GM19455 (cell line): ENCODE data around the gene RPS6KA5.
"Not testable (repeated sequence)": the region's sequence is repeated elsewhere in the genome, so short reads cannot be mapped to it uniquely, and the experiment has no call there.

Experiments
- ATAC-seq: cut with Tn5 transposase; IDR thresholded peaks from one replicate; pipeline ENCODE4 v1.9.1; 2021; ENCODE audit not compliant: unreplicated experiment

Gene RPS6KA5

DNA sequence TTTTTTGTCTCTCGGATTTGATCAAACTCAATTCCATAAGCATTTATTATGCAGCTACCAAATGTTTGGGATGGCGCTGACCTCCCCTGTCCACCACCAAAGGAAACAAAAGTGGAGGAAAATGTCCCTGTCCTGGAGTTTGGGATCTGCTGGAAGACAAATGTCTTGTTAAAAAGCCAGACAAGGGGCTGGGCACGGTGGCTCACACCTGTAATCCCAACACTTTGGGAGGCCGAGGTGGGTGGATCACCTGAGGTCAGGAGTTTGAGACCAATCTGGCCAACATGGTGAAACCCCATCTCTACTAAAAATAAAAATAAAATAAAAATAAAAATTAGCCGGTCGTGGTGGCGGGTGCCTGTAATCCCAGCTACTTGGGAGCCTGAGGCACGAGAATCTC lies 221.9 kb downstream of the RPS6KA5 start:
- ATAC-seq = not testable (repeated sequence)

DNA sequence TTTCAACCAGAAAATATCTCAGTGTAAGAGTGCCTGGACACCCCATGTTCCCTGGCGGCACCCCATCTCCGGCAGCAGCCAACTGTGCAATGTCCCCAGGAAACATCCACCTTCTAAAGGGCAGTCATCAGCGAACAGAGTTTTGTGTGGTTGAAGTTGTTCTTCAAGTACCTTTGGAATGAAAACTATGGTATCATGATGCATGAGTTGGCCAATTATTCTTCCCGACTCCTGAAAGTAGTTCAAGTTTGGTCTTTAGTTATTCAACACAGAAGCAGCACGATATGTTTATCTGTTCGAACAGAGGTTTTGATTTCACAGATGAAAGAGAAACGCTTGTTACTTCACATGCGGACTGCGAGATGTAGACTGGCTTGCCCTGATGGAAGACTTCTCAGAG lies 223.1 kb downstream of the RPS6KA5 start:
- no peak for ATAC-seq

DNA sequence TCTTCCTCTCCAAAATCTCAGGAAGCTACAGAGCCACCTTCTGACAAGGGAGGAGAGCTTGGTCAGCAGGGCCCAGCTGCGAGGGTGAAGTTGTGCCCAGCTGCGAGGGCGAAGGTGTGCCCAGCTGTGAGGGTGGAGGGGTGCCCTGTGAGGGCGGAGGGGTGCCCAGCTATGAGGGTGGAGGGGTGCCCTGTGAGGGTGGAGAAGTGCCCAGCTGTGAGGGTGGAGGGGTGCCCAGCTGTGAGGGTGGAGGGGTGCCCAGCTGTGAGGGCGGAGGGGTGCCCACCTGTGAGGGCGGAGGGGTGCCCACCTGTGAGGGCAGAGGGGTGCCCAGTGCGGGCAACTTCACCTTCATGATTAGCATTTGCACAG lies 223.8 kb downstream of the RPS6KA5 start:
- ATAC-seq = no peak

DNA sequence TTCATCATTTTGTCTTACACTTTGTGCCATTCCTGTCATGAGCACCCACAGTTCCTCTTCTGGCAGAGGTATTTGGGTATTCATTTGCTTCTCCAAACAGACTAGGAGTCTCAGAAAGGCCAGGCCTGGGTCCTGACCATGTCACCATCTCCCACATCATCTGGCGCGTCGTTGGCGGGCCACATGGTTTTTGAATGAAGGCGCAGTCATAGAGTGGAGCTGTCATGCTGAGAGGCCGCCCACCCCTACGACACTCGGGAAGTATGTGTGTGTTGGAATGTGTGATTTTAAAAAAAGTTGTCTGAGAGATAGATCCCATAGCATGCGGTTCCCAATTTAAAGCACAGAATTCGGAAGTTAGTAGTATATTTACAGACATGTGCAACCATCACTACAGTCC lies 228.6 kb downstream of the RPS6KA5 start:
- ATAC-seq = no peak

DNA sequence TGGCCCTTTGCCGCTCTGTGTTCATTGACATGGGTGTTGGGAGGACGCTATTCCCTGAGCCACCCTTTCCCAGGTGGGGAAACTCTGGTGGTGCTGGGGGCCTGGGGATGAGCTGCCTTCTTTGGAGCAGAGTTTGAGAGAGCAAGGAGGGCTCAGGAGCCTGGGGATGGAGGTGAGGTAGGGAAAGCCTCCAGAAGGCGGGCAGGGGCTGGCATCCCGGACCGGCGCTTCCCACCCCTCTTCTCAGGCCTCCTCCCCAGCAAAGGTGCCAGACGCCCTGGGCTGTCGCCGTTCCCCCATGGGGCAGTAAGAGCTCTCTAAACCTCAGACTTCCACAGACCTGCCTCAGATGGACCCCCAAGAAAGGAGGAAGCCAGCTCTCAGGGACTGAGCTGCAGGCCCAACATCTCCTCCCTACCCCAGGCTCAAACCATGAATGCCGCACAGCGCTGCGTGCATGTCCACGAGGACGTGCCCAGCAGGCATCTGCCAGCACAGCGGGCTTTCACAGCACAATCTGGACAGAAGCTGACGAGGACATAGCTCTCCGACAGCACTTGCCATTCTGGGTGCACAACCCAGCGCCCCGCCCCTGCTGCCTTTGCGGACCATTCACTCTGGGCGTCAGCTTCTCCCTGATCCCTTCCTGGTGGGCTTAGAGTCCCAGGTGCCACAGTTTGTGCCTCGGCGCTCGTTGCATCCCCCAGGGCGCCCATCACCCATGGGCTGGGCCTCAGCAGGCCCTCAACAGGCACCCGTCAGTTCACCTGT lies 229.3 kb downstream of the RPS6KA5 start:
- ATAC-seq = no peak

DNA sequence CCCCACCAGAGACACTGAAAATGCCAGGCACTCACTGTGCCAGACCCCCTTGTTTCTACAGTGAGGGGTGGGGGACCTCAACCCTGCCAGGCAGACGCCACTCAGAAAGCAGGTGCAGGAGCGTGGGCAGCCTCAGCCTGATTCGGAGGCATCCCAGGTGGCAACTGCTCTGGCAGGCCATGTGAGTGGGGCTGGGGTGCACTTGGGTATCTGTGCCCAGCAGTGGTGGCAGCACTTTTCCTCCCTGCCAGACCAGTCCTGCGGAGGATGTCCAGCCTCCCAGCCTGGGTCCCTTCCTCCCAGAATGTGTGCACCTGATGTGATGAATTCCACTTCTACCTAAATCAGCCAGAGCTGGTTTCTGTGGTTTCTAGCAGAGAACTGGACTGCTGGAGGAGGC lies 230.8 kb downstream of the RPS6KA5 start:
- no peak for ATAC-seq

DNA sequence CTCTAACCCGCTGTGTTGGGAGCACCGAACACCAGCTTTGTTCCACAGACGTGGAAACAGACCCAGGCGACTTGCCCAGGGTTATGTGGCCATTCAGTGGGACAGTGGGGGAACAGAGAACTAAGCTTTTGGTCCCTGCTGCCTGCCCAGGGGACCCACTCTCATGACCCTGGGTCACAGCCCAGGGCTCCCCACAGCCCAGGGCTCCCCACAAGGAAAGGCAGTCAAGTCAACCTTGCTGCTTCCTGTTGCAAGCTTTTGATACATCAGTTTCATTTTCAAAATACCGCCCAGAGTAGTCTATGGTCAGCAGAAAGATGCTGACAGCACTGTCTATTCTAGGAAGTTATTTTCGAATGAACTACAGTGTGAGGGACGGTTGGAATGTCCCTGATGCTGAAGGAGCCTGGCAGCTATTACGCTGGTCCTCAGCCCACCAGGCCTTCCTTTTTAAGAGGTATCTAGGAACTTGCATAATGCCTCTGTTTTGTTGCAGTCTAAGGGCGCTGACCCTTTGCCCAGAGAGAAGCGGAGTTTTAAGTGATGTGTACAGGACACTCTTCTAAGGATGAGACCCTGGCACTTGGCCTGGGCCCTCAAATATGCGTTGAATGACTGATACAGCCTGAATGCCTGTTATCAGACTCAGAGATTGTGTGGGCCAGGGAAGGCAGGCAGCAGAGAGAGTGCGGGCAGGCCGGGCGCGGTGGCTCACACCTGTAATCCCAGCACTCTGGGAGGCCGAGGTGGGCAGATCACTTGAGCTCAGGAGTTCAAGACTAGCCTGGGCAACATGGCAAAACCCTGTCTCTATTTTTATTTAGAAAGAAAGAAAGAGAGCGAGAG lies 231.6 kb downstream of the RPS6KA5 start:
- ATAC-seq = peak; percentile 15

DNA sequence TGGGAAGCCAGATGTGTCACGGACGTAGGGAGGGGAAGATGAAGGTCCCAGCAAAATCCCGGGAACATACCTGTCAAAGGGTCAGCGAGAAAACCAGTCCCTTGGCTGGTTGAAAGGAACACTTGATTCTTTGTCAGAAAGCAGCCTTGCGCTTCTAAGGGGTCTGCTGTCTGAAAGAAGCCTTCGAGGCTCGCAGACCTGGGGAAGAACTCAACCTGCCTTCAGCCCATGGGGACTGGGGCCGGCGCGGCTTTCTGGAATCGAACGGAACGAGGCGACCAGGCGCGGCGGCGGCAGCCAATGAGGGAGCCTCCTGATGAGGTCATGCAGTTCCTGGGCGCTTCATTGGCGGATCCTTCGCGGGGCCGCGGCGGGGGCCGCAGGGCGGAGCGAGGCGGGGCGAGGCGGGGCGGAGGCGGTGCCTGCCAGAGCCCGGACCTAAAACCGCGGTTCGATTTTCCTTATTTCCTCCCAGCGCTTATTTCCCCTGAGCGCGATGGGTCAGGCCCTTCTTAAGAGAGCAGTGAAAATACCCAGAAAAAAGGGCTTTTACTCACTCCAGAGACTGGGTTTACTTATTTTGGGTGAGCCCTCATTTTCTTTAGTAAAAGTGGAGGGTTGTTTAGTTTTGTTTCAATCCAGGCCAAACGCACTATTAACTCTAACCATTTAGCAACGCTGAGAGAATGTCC lies 232.4 kb downstream of the RPS6KA5 start:
- peak; percentile 100 for ATAC-seq

DNA sequence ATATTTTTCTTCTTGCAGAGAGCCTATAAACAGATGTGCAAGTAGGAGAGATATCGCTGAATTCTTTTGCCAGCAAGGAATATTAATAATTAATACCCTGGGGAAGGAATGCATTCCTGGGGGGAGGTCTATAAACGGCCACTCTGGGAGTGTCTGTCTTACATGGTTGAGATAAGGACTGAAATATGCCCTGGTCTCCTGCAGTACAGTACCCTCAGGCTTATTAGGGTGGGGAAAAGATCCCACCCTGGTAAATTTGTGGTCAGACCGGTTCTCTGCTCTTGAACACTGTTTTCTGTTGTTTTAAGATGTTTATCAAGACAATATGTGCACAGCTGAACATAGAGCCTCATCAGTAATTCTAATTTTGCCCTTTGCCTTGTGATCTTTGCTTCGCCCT lies 236.9 kb downstream of the RPS6KA5 start:
- ATAC-seq = not testable (repeated sequence)

DNA sequence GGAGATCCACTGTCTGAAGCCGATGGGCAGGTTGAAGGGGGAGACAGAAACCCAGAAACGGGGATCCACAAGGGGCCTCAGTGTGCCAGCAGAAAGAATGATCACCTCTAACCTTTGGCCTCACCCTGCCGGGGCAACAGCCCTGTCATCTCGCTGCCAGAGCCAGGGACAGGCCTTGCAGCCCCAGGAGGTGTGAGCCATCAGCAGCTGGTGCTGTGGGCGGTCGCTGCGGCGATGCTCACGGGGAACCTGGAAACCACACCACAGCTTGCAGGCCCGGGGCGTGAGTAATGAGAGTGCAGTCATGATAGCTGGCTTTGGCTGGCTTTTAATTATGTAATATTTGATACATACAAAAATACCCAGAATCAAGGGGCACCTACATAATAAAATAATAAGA lies 239.5 kb downstream of the RPS6KA5 start:
- ATAC-seq = peak; percentile 59

DNA sequence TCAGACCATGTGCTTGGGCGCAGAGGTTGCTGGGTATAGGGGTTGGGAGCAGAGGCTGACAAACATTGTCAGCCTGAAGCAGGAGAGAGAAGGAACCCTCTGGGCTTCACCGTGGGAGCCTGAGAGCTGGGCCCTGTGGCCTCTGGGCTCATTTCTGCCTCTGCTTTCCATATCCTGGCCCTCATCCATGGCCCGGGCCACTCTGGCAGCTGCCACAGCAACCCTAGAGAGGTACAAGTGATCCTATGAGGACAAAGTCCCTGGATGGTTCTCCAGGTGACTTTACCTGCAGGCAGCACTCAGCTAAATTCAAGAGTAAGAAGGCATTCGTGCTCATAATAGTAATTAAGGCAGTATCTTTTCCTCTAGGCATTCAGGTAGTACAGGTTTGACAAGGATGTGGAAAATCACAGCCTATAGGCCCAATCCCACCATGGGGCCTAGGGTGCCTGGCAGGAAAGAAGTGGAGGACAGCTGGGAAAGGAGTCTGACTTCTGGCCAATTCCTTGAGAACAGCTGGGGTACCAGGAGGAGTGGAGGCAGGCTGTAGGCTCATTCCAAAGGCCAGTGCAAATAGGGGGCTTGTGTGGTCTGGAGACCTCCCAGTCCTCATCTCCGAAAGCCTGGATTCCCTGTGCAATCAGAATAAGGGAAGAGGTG lies 240.6 kb downstream of the RPS6KA5 start:
- ATAC-seq = no peak

DNA sequence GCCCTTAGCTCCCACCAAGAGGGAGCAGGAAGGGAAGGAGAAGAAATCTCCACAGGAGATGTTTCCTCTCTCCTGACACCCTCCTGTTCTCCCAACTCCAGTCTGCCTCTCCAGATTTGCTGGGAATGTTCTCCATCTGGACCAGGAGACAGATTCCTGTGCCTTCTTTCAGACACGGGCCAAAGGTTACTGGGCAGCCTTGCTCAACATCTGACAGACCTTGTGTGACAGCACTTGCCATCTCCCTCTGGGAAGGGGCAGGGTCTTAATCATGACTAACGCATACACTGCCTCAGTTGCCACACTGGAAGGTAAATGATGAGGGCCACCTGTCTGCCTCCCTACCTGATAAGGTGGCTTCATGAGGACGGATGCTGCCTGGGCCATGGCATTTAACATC lies 241.7 kb downstream of the RPS6KA5 start:
- ATAC-seq = no peak

DNA sequence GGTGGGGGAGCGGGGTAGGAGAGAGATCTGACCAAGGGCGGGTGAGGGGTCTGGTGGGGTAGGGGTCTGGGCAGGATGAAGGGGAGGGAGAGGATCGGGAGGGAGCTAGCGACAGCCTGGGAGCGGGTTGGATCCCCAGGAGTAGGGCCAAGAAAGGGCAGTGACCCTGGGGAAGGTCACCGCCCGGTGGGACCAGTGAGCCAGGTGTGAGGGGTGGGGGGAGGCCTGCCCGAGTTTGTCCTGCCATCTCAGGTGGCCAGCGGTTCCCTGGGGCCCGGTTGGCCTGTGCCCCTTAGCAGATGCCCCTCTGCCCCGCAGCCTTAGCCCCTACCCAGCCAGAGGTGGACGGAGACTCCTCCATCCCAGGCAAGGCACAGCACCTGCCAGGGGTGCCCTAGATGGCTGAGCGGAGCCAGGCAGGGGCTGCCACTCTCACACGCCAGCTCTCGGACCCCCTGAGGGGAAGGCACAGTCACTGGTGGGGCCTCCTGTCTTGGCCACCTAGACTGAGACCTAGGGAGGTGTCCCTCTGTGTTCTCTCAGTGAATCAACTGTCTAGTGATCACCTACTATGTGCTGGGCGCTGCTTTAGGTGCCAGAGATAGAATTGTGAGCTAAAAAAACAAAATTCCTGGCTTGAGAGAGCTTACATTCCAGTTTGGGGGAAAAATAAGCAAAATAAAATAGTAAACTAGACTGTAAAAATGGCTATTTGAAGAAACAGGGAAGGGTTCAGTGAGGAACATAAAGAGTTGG lies 243.6 kb downstream of the RPS6KA5 start:
- no peak for ATAC-seq

DNA sequence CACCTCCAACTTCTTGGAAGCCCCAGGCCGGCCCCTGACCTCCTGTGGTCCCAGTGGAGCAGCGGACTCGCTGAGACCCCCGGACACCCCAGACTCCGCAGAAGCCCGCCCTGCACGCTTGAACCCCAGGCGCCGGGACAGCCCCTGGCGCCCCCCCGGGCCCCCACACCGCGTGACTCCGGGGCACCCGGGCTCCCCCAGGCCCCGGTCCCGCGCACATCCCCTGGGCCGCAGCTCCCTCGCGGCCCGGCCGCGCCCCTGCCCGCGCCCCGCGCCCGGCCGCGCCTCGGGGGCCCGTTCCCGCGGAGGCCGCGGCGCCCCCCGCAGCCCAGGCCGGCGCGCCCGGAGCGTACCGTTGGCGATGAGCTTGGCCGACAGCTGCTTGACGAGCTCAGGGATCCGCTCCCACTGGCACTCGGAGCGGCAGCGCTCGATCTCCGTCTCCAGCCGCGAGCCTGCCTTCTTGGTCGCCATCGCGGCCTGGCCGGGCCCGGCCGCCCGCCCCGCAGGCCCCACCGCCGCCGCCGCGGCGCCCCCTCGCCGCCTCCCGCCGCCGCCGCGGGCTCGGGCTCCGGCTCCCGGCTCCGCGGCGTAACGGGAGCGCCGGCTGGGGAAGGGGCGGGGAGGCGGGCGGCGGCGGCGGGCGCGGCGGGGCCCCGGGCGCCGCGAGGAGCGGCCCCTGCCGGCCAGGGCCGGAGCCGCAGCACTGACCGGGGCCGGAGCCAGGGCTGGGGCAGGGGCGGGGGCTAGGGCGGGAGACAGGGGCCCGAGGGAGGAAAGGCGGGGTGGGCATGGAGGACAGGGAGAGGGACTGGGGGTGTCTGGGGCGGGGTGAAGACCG lies 244.4 kb downstream of the RPS6KA5 start, which contains the start of gene TTC7B:
TSS of gene TTC7B (minus strand) at position 609 of the 841 bp plus-strand sequence. CDS start at position 474, 135 bp downstream.
- no peak for ATAC-seq

DNA sequence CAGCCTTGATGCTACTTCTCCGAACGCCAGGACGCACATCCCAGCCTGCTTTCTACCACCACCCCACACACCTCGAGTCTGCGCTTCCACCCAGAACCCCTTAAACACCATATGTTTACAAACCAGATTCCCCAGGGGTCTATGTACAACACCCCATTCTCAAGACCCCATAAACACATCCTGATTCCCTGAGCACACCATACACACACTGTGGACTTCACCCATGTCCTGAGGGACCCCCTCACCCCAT lies 244.9 kb downstream of the RPS6KA5 start:
- ATAC-seq = no peak

DNA sequence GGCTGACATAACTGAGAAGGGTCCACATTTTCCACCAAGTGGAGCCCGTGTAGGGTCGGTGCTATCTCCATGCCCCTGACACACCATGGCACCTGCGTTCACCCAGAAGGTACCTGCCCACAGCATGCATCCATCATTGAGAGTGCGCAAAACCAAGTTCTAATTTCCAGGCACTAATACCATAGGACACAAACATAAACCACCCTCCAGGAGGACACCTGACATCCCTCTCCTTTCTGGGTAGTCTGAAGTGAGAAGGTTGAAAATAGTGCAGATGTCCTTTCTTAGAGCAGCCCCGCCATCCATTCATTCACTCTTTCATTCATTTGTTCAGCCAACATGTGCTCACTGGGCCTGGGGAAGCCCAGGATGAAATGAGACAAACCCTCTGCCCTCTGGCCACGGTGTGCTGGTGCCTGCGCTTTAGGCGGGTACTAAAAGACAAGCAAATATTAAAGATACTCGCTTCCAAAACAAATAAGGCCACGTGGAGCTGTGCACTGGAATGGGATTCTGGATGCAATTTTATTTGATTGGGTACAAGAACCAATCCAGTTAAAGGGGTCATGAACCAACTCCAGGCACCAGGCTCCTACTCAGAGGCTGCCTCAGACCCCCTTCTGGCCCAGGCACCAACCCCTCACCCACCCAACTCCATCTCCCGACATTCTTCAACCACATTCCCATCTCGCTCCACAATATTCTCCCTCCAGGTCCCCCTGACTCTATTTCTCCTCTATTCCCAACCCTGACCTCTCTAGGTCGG lies 245.5 kb downstream of the RPS6KA5 start:
- ATAC-seq = no peak

DNA sequence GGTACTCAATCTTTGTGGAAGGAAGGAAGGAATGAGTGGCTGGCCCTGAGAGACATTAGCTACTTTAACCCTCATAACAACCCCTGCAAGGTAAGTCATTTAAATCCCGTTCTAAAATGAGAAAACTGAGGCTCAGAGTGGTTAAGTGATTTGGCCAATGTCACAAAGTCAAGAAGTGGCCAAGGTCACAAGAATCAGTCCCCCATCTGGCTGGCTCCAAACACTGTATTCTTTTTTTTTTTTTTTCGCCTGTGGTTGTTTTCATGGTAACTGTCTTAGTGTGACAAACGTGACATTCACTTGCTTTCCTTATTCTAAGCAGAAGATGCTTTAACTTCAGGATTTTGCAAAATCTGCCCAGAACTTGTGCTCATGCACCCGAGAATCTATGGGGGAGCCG lies 247.0 kb downstream of the RPS6KA5 start:
- ATAC-seq = no peak

DNA sequence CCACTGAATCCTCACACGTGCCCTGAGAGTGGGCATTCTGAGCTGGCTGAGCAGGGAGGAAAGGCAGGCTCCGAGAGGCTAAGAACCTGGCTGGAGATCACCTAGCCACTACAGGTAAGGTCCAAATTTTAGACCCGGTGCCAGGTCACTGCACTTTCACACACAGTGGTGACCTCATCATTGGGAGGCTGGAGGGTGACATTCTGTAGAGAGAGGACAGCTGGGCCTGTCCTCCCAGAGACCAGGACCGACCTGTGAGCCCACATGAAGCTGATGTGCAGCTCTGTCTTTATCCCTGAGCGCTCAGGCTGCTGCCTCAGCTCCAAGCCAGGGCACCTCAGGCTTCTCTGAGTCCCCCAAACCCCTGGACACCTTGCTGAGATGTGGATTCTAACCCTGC lies 248.3 kb downstream of the RPS6KA5 start:
- ATAC-seq = no peak

DNA sequence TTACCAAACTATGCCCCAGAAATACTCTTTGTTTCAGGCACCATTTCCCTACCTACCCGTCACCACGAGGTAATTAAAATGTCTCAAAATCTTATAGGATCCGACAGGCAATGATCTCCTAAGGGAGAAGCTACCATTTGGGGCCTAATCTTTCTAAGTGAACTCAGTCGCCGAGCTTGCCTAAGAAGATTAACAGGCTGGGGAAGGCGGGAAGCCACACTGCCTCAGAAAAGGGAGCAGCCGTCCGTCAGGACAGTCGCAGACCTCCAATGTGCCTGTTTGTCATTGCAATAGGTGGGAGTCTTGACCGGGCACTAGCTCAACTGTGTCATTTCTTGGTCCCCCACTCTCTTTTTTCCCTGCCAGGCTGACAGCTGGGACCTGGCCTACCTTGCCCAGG lies 248.8 kb downstream of the RPS6KA5 start:
- ATAC-seq = no peak
